DND-41 (cell line): Measurements from ENCODE around the gene ODAD4.

ENCODE experiments used
- ATAC-seq: fragments of 200-7000 bp; cut with Tn5 transposase; 3 replicates; pipeline ENCODE4 v1.9.1; 2021; ENCODE audit warnings: low read depth; ENCODE audit not compliant: insufficient read depth
- DNase-seq: peaks from one replicate; pipeline ENCODE4 v3.0.0-alpha.2; 2020
- H2AFZ ChIP-seq: 2 replicates; pipeline ENCODE4 v1.6.0; 2012; ENCODE audit warnings: low read depth, low read length
- H3K27ac ChIP-seq: 2 replicates; pipeline ENCODE4 v1.5.1; 2012; ENCODE audit warnings: low read length, inconsistent platforms
- H3K27me3 ChIP-seq: fragments of 200-600 bp; sonication (generic); 2 replicates; pipeline ENCODE4 v1.6.0; 2012; ENCODE audit warnings: low read length, mild to moderate bottlenecking, inconsistent platforms; ENCODE audit not compliant: insufficient read depth, poor library complexity
- H3K36me3 ChIP-seq: 2 replicates; pipeline ENCODE4 v1.5.1; 2012; ENCODE audit warnings: low read length, inconsistent platforms; ENCODE audit not compliant: insufficient read depth
- H3K4me1 ChIP-seq: 2 replicates; pipeline ENCODE4 v1.5.1; 2012; ENCODE audit warnings: mild to moderate bottlenecking, low read length; ENCODE audit not compliant: insufficient read depth
- H3K4me2 ChIP-seq: 2 replicates; pipeline ENCODE4 v1.6.0; 2012; ENCODE audit warnings: mild to moderate bottlenecking, moderate library complexity, low read length, inconsistent platforms; ENCODE audit not compliant: insufficient read depth
- H3K4me3 ChIP-seq, 2 experiments: fragments of 200-600 bp in 1 of 2; shearing (Covaris generic) in 1 of 2; 2 replicates each; pipeline ENCODE4 v1.5.1; 2012 to 2016; ENCODE audit warnings: inconsistent platforms in 2 of 2, low read length in 2 of 2, mild to moderate bottlenecking in 2 of 2, low read depth in 1 of 2, moderate library complexity in 1 of 2
- H3K79me2 ChIP-seq: 2 replicates; pipeline ENCODE4 v1.6.0; 2012; ENCODE audit warnings: low read length, inconsistent platforms; ENCODE audit not compliant: insufficient read depth
- H3K9ac ChIP-seq: 2 replicates; pipeline ENCODE4 v1.6.0; 2012; ENCODE audit warnings: low read depth, mild to moderate bottlenecking, inconsistent platforms, low read length, moderate library complexity
- H3K9me3 ChIP-seq: 2 replicates; pipeline ENCODE4 v1.5.1; 2012; ENCODE audit warnings: low read length, moderate library complexity, mild to moderate bottlenecking, inconsistent platforms; ENCODE audit not compliant: insufficient read depth, severe bottlenecking
- H4K20me1 ChIP-seq: 2 replicates; pipeline ENCODE4 v1.6.0; 2012; ENCODE audit warnings: low read length; ENCODE audit not compliant: insufficient read depth
- EZH2 ChIP-seq: IDR thresholded peaks from 3 replicates; pipeline ENCODE4 v1.6.1; 2012; ENCODE audit warnings: borderline replicate concordance, low read depth, mild to moderate bottlenecking, moderate library complexity, low read length, inconsistent platforms; ENCODE audit not compliant: severe bottlenecking
- TF ChIP-seq, protein P1 (sequence below): IDR thresholded peaks from 2 replicates; pipeline ENCODE4 v1.5.1; 2012; ENCODE audit warnings: borderline replicate concordance, low read length, moderate library complexity, mild to moderate bottlenecking; ENCODE audit not compliant: poor library complexity, severe bottlenecking; ENCODE audit errors: extremely low read depth

The ODAD4 gene

DNA sequence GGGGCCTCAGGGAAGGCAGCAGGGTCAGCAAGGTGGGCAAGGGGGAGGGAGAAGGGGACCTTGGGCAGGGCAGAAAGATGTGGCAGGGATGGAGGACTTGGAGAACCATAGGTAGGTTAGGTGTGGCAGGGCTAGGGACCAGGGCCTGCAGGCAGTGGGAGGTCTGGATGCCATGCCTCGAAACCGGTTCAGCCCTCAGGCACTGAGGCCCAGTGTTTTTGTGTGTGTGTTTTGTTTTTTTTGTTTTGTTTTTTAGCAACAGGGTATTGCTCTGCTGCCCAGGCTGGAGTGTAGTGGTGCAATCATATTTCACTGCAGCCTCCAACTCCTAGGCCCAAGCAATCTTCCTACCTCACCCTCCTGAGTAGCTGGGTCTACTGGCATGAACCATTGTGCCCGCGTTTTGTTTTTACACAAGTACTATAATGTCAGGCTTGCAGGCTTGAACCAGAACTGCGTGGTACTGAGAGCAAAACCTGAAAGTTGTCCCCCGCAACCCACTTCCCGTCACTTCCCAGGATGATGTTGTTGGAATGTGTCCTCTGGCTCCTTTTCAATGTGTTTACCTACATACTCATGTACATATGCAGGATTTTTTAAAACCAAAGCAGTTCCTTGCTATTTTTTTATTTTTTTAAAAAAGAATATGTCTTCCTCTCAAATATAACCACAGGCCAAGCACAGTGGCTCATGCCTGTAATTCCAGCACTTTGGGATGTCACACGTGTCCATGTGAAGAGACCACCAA, 12.4 kb downstream of the ODAD4 start:
- Histone ChIP-seq H2AFZ (no peak overlapping the region), H4K20me1 (no peaks in the 10 kb centered on the region), H3K4me1 (no peaks in the 10 kb centered on the region), H3K79me2 (no peaks in the 10 kb centered on the region), H3K27ac (no peak overlapping the region), H3K36me3 (no peaks in the 10 kb centered on the region), H3K9me3 (no peaks in the 10 kb centered on the region), H3K4me3 (no peak overlapping the region), H3K4me2 (no peak overlapping the region), H3K9ac (no peak overlapping the region), H3K27me3 (no peaks in the 10 kb centered on the region)
- ATAC-seq (no peak), DNase-seq (no peak)
- TF ChIP-seq EZH2, result no peak
- TF ChIP-seq, protein P1, sequence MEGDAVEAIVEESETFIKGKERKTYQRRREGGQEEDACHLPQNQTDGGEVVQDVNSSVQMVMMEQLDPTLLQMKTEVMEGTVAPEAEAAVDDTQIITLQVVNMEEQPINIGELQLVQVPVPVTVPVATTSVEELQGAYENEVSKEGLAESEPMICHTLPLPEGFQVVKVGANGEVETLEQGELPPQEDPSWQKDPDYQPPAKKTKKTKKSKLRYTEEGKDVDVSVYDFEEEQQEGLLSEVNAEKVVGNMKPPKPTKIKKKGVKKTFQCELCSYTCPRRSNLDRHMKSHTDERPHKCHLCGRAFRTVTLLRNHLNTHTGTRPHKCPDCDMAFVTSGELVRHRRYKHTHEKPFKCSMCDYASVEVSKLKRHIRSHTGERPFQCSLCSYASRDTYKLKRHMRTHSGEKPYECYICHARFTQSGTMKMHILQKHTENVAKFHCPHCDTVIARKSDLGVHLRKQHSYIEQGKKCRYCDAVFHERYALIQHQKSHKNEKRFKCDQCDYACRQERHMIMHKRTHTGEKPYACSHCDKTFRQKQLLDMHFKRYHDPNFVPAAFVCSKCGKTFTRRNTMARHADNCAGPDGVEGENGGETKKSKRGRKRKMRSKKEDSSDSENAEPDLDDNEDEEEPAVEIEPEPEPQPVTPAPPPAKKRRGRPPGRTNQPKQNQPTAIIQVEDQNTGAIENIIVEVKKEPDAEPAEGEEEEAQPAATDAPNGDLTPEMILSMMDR, result no peak

DNA sequence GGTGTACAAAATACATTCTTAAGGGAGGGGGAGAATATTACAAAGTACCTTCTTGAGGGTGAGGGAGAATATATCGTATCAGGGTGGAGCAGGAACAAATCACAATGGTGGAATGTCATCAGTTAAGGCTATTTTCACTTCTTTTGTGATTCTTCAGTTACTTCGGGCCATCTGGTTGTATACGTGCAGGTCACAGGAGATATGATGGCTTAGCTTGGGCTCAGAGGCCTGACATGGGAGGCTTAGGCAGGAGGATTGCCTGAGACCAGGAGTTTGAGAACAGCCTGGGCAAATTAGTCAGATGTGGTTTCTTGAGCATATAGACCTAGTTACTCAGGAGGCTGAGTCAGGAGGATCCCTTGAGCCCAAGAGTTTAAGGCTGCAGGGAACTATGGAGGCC, 13.1 kb downstream of the ODAD4 start:
- Histone ChIP-seq H3K9me3 (no peaks in the 10 kb centered on the region), H4K20me1 (no peaks in the 10 kb centered on the region), H3K36me3 (no peaks in the 10 kb centered on the region), H3K27me3 (no peaks in the 10 kb centered on the region), H3K27ac (no peak overlapping the region), H3K9ac (no peak overlapping the region), H3K4me1 (no peaks in the 10 kb centered on the region), H2AFZ (no peak overlapping the region), H3K79me2 (no peaks in the 10 kb centered on the region), H3K4me3 (no peak overlapping the region), H3K4me2 (no peak overlapping the region)
- DNase-seq (no peak), ATAC-seq (no peak)
- TF ChIP-seq, protein P1, result no peak
- no peak for TF ChIP-seq EZH2

DNA sequence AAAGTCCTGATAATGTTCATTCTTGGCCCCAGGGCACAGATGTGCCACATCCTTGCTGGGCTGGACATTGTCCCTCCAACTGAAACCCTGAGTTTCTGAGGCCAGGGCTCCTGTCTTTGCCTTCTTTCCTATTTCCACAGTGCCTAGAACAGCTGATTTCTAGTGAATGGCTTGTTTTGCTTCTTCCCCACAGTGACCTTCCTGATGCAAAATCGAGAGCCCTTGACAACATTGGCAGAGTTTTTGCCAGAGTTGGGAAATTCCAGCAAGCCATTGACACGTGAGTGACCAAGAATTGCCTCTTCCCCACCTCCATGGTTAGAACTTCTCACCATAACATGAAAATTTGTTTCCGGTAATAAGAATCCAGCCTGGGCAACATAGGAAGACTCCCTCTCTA, 14.5 kb downstream of the ODAD4 start:
- no peak for DNase-seq
- no peaks in the 10 kb centered on the region for H3K4me1 ChIP-seq
- no peak overlapping the region for H3K4me2 ChIP-seq
- no peak overlapping the region for H3K9ac ChIP-seq
- H3K36me3 ChIP-seq, result no peaks in the 10 kb centered on the region
- H3K27me3 ChIP-seq, result no peaks in the 10 kb centered on the region
- H4K20me1 ChIP-seq, result no peaks in the 10 kb centered on the region
- TF ChIP-seq, protein P1, result no peak
- TF ChIP-seq EZH2, result no peak
- H2AFZ ChIP-seq, result no peak overlapping the region
- no peaks in the 10 kb centered on the region for H3K9me3 ChIP-seq
- H3K79me2 ChIP-seq, result no peaks in the 10 kb centered on the region
- no peak overlapping the region for H3K4me3 ChIP-seq
- no peak for ATAC-seq
- H3K27ac ChIP-seq, result no peak overlapping the region
